HL-60 (cell line): ENCODE data around the gene HGD.

ENCODE experiments used
- DNase-seq, 2 experiments: peaks; one replicate each; pipeline ENCODE4 v3.0.0-alpha.2; 2010 to 2020; ENCODE audit warnings: low read depth in 1 of 2, low spot score in 1 of 2
- H3K27ac ChIP-seq: fragments of 250-450 bp; sonication (Bioruptor Pico); replicated peaks from 2 replicates; pipeline ENCODE4 v1.5.1; 2020; ENCODE audit warnings: mild to moderate bottlenecking, moderate library complexity
- H3K27me3 ChIP-seq: fragments of 250-450 bp; sonication (Bioruptor Pico); 2 replicates; pipeline ENCODE4 v1.5.1; 2021; ENCODE audit warnings: mild to moderate bottlenecking, moderate library complexity; ENCODE audit not compliant: insufficient read depth, poor library complexity, severe bottlenecking
- H3K4me3 ChIP-seq: replicated peaks from 2 replicates; pipeline ENCODE4 v1.5.1; 2011; ENCODE audit warnings: mild to moderate bottlenecking, control low read depth, low read length; ENCODE audit not compliant: insufficient read depth
- GABPA ChIP-seq: IDR thresholded peaks from 2 replicates; pipeline ENCODE4 v1.6.1; 2012; ENCODE audit warnings: low read depth
- POLR2AphosphoS5 ChIP-seq: IDR thresholded peaks from 2 replicates; pipeline ENCODE4 v1.6.1; 2012; ENCODE audit warnings: low read depth
- SPI1 ChIP-seq: IDR thresholded peaks from 2 replicates; pipeline ENCODE4 v1.6.1; 2012; ENCODE audit warnings: low read depth, mild to moderate bottlenecking, borderline replicate concordance
- TF ChIP-seq, protein P1 (sequence below): IDR thresholded peaks from one replicate; pipeline ENCODE4 v1.5.1; 2011; ENCODE audit warnings: low read length, control low read depth, inconsistent platforms; ENCODE audit not compliant: insufficient read depth
- TF ChIP-seq, protein P2 (sequence below): IDR thresholded peaks from 2 replicates; pipeline ENCODE4 v1.6.1; 2012; ENCODE audit warnings: low read depth; ENCODE audit not compliant: insufficient replicate concordance

The HGD gene

GRCh38 chr3:120650311-120650710 is 31.7 kb downstream of the HGD start:
- H3K27me3 ChIP-seq = no peaks in the 10 kb centered on the region
- no peak overlapping the region for H3K27ac ChIP-seq
- H3K4me3 ChIP-seq = no peak overlapping the region
- TF ChIP-seq SPI1 = no peak
- no peak for TF ChIP-seq POLR2AphosphoS5
- TF ChIP-seq, protein P1, sequence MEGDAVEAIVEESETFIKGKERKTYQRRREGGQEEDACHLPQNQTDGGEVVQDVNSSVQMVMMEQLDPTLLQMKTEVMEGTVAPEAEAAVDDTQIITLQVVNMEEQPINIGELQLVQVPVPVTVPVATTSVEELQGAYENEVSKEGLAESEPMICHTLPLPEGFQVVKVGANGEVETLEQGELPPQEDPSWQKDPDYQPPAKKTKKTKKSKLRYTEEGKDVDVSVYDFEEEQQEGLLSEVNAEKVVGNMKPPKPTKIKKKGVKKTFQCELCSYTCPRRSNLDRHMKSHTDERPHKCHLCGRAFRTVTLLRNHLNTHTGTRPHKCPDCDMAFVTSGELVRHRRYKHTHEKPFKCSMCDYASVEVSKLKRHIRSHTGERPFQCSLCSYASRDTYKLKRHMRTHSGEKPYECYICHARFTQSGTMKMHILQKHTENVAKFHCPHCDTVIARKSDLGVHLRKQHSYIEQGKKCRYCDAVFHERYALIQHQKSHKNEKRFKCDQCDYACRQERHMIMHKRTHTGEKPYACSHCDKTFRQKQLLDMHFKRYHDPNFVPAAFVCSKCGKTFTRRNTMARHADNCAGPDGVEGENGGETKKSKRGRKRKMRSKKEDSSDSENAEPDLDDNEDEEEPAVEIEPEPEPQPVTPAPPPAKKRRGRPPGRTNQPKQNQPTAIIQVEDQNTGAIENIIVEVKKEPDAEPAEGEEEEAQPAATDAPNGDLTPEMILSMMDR = no peak
- TF ChIP-seq, protein P2, sequence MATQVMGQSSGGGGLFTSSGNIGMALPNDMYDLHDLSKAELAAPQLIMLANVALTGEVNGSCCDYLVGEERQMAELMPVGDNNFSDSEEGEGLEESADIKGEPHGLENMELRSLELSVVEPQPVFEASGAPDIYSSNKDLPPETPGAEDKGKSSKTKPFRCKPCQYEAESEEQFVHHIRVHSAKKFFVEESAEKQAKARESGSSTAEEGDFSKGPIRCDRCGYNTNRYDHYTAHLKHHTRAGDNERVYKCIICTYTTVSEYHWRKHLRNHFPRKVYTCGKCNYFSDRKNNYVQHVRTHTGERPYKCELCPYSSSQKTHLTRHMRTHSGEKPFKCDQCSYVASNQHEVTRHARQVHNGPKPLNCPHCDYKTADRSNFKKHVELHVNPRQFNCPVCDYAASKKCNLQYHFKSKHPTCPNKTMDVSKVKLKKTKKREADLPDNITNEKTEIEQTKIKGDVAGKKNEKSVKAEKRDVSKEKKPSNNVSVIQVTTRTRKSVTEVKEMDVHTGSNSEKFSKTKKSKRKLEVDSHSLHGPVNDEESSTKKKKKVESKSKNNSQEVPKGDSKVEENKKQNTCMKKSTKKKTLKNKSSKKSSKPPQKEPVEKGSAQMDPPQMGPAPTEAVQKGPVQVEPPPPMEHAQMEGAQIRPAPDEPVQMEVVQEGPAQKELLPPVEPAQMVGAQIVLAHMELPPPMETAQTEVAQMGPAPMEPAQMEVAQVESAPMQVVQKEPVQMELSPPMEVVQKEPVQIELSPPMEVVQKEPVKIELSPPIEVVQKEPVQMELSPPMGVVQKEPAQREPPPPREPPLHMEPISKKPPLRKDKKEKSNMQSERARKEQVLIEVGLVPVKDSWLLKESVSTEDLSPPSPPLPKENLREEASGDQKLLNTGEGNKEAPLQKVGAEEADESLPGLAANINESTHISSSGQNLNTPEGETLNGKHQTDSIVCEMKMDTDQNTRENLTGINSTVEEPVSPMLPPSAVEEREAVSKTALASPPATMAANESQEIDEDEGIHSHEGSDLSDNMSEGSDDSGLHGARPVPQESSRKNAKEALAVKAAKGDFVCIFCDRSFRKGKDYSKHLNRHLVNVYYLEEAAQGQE = no peak
- TF ChIP-seq GABPA = no peak
- no peak for DNase-seq

GRCh38 chr3:120649830-120650233 is 32.2 kb downstream of the HGD start:
- Histone ChIP-seq H3K27ac (no peak overlapping the region), H3K4me3 (no peak overlapping the region), H3K27me3 (no peaks in the 10 kb centered on the region)
- TF ChIP-seq GABPA = no peak
- TF ChIP-seq SPI1 = peak; percentile 70; the same call in 1 of the 2 replicates
- peak in 1 of 2 experiments; percentile 34 for DNase-seq

DNA sequence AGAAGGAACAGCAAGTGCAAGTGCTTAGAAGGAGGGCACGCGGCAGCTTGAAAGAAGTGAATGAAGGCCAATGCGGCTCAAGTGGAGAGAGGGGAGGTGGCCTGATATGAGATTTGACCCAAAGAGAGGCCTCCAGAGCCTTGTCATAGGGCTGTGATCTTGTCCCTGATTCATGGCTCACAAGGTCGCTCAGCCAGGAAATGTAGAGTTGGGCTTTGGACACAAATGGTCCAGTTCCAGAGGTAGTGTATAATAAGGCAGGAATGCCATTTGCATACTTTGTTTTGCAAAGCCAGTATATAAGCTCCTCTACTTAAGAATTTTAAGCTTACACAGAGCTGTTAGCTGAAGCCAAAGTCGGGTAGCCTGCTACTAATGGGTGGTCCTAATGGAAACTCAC is 33.7 kb downstream of the HGD start:
- Histone ChIP-seq H3K27ac (no peak overlapping the region), H3K4me3 (no peak overlapping the region), H3K27me3 (no peaks in the 10 kb centered on the region)
- TF ChIP-seq SPI1 = no peak
- TF ChIP-seq, protein P1 = no peak
- TF ChIP-seq, protein P2 = no peak
- no peak for DNase-seq

- no peak for TF ChIP-seq GABPA
- TF ChIP-seq, protein P1 = no peak
- DNase-seq = no peak
- H3K4me3 ChIP-seq = no peak overlapping the region
- H3K27me3 ChIP-seq = no peaks in the 10 kb centered on the region
- H3K27ac ChIP-seq = no peak overlapping the region
These were observed 35.1 kb downstream of the HGD start for GRCh38 chr3:120646771-120647432.
